Neural progenitor cell (in vitro differentiated cells): Measurements from ENCODE around the gene CDH19. TPM values are rescaled to one million over a fixed set of nuclear protein-coding genes. Genes with fewer than 3 reads are reported as not detected.

Experiments
- DNase-seq: peaks from one replicate; pipeline ENCODE4 v3.0.0-alpha.2; 2016; ENCODE audit warnings: low spot score
- H2AFZ ChIP-seq: fragments of 200-600 bp; sonication (generic); replicated peaks from 2 replicates; pipeline ENCODE4 v1.6.1; 2016; ENCODE audit warnings: antibody characterized with exemption
- H3F3A ChIP-seq: fragments of 200-600 bp; sonication (generic); 2 replicates; pipeline ENCODE4 v1.6.1; 2016; ENCODE audit warnings: antibody characterized with exemption, low read depth
- H3K27ac ChIP-seq: fragments of 200-600 bp; sonication (generic); 2 replicates; pipeline ENCODE4 v1.5.1; 2016; ENCODE audit warnings: mild to moderate bottlenecking
- H3K27me3 ChIP-seq: fragments of 200-600 bp; sonication (generic); 2 replicates; pipeline ENCODE4 v1.6.1; 2016; ENCODE audit warnings: mild to moderate bottlenecking, moderate library complexity
- H3K36me3 ChIP-seq: fragments of 200-600 bp; sonication (generic); 2 replicates; pipeline ENCODE4 v1.5.1; 2016
- H3K4me1 ChIP-seq: fragments of 200-600 bp; sonication (generic); 2 replicates; pipeline ENCODE4 v1.6.1; 2016; ENCODE audit warnings: mixed run types
- H3K4me2 ChIP-seq: fragments of 200-600 bp; sonication (generic); 2 replicates; pipeline ENCODE4 v1.6.1; 2016
- H3K4me3 ChIP-seq: fragments of 200-600 bp; sonication (generic); 2 replicates; pipeline ENCODE4 v1.5.1; 2016
- H3K79me2 ChIP-seq: fragments of 200-600 bp; sonication (generic); 2 replicates; pipeline ENCODE4 v1.6.1; 2016; ENCODE audit warnings: low read depth
- H3K9ac ChIP-seq: fragments of 200-600 bp; sonication (generic); 2 replicates; pipeline ENCODE4 v1.6.1; 2016
- H3K9me3 ChIP-seq: fragments of 200-600 bp; sonication (generic); 2 replicates; pipeline ENCODE4 v1.5.1; 2016; ENCODE audit warnings: low read depth
- H4K20me1 ChIP-seq: fragments of 200-600 bp; sonication (generic); 2 replicates; pipeline ENCODE4 v1.6.1; 2016; ENCODE audit warnings: low read depth
- H3K27ac Mint-ChIP-seq: 3 replicates; pipeline ENCODE4 v1.8.0; 2021; ENCODE audit warnings: mixed read lengths
- H3K27me3 Mint-ChIP-seq: 2 replicates; pipeline ENCODE4 v1.8.0; 2022; ENCODE audit warnings: low read depth, mild to moderate bottlenecking, inconsistent platforms, moderate library complexity, mixed read lengths; ENCODE audit not compliant: insufficient read depth
- H3K36me3 Mint-ChIP-seq: 3 replicates; pipeline ENCODE4 v1.8.0; 2021; ENCODE audit warnings: mixed read lengths
- H3K4me1 Mint-ChIP-seq: 3 replicates; pipeline ENCODE4 v1.8.0; 2021; ENCODE audit warnings: mixed read lengths
- H3K4me3 Mint-ChIP-seq: 3 replicates; pipeline ENCODE4 v1.8.0; 2021; ENCODE audit warnings: mild to moderate bottlenecking, moderate library complexity, mixed read lengths
- H3K9me3 Mint-ChIP-seq: 3 replicates; pipeline ENCODE4 v1.8.0; 2020; ENCODE audit warnings: mixed read lengths
- EZH2 ChIP-seq: fragments of 200-600 bp; sonication (generic); IDR thresholded peaks from 2 replicates; pipeline ENCODE4 v1.6.1; 2017; ENCODE audit warnings: antibody characterized with exemption, mild to moderate bottlenecking, moderate library complexity
- EZH2phosphoT487 ChIP-seq: fragments of 200-600 bp; sonication (generic); IDR thresholded peaks from 2 replicates; pipeline ENCODE4 v1.6.1; 2017; ENCODE audit warnings: antibody characterized with exemption
- total RNA-seq: library from RNA; depleted of rRNA; stranded (reverse); fragments of >200 nt; gene quantifications from 2 replicates; pipeline ENCODE4 v1.2.3, GENCODE V29; 2015; ENCODE audit warnings: low replicate concordance
- TF ChIP-seq, protein P1 (sequence below): fragments of 200-600 bp; sonication (generic); IDR thresholded peaks from 2 replicates; pipeline ENCODE4 v1.5.1; 2017; ENCODE audit warnings: antibody characterized with exemption, mild to moderate bottlenecking

The CDH19 gene
- total RNA-seq, 1 donor from 2014 or later, result not detected

DNA sequence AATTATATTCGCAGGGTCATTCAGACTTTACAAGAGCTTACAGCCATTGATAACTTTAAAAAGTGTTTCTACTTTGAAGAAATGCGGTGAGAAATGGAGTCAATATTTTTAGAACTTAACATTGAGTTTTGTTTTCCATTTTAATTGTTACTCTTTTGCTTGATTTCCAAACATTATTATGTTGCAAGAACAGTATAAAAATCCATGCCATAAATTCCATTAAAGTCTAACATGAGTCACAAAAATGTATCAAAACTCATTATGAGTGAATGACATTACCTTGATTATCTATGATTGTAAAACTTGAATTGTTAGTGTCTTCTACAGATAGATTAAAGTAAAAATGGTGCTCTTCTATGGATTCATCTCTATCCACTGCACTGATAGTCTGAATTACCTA lies 92.6 kb downstream of the CDH19 start:
- H3K4me2 ChIP-seq, result no peak overlapping the region
- no peak overlapping the region for H3K9ac ChIP-seq
- no peaks in the 10 kb centered on the region for H3K79me2 ChIP-seq
- no peak overlapping the region for H2AFZ ChIP-seq
- Mint-ChIP-seq H3K27ac (no peak overlapping the region), H3K36me3 (no peaks in the 10 kb centered on the region), H3K9me3 (no peaks in the 10 kb centered on the region), H3K4me1 (no peaks in the 10 kb centered on the region), H3K27me3 (no peaks in the 10 kb centered on the region), H3K4me3 (no peak overlapping the region)
- H3K36me3 ChIP-seq, result no peaks in the 10 kb centered on the region
- H3K4me3 ChIP-seq, result no peak overlapping the region
- H3K27me3 ChIP-seq, result no peaks in the 10 kb centered on the region
- no peak overlapping the region for H3K27ac ChIP-seq
- H3K4me1 ChIP-seq, result no peaks in the 10 kb centered on the region
- H4K20me1 ChIP-seq, result no peaks in the 10 kb centered on the region
- TF ChIP-seq EZH2phosphoT487, result no peak
- TF ChIP-seq, protein P1, sequence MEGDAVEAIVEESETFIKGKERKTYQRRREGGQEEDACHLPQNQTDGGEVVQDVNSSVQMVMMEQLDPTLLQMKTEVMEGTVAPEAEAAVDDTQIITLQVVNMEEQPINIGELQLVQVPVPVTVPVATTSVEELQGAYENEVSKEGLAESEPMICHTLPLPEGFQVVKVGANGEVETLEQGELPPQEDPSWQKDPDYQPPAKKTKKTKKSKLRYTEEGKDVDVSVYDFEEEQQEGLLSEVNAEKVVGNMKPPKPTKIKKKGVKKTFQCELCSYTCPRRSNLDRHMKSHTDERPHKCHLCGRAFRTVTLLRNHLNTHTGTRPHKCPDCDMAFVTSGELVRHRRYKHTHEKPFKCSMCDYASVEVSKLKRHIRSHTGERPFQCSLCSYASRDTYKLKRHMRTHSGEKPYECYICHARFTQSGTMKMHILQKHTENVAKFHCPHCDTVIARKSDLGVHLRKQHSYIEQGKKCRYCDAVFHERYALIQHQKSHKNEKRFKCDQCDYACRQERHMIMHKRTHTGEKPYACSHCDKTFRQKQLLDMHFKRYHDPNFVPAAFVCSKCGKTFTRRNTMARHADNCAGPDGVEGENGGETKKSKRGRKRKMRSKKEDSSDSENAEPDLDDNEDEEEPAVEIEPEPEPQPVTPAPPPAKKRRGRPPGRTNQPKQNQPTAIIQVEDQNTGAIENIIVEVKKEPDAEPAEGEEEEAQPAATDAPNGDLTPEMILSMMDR, result no peak
- no peak for TF ChIP-seq EZH2
- H3K9me3 ChIP-seq, result no peaks in the 10 kb centered on the region
- DNase-seq, result no peak
- no peaks in the 10 kb centered on the region for H3F3A ChIP-seq

DNA sequence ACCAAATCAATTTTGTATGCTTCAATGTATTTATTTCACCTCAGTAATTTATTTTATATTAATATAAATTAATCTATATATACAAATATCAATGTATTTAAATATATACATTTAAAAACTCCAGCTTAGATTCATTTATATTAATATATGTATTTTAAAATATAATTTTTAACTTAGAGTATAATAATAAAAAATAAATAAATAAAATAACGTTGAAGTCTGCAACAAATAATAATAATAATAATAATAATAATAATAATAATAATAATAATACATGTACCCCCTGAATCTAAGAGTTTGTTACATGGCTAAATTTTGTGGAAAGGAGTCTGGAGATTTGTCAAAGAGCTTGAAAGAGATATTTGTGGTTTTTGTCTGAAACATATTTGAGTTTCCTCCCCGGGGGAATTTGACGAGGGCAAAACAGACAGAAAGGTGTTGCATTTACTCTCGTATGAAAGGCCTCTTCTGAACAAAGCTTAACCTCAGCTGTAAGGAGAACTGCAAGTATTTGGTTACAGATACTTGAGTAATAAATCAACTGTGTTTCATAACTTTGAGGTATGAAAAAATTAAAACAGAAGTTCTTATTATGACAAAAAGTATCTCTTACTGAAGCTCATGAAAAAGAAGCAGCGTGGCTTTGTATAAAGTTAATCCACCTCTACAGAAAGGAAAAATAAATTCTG lies 93.4 kb downstream of the CDH19 start:
- H2AFZ ChIP-seq, result peak overlapping the region; percentile 21
- H3K27ac Mint-ChIP-seq, result no peak overlapping the region

DNA sequence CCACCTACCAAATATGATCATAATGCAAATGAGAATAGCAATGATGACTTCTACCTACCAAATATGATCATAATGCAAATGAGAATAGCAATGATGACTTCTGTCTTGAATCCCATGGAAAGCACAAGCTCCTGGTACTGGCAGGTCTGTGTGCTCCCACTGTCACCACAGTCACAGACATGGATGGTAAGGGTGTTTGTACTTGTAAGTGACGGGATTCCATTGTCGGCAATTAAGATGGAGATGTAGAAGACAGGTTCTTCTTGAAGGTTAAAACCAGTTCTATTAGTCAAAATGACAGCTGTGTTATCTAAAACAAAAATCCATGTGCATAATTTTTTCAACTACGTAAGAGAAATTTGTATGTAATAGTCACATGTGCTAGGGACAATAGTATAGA lies 95.0 kb downstream of the CDH19 start:
- Histone ChIP-seq H3K79me2 (no peaks in the 10 kb centered on the region), H3K4me3 (no peak overlapping the region), H3K9ac (no peak overlapping the region), H3K27me3 (no peaks in the 10 kb centered on the region), H2AFZ (no peak overlapping the region), H3K36me3 (no peaks in the 10 kb centered on the region), H3K4me2 (no peak overlapping the region), H3K4me1 (no peaks in the 10 kb centered on the region), H3K9me3 (no peaks in the 10 kb centered on the region), H4K20me1 (no peaks in the 10 kb centered on the region), H3K27ac (no peak overlapping the region), H3F3A (no peaks in the 10 kb centered on the region)
- TF ChIP-seq, protein P1, result no peak
- TF ChIP-seq EZH2phosphoT487 (no peak), EZH2 (no peak)
- no peaks in the 10 kb centered on the region for H3K9me3 Mint-ChIP-seq
- no peaks in the 10 kb centered on the region for H3K36me3 Mint-ChIP-seq
- DNase-seq, result no peak
- H3K4me3 Mint-ChIP-seq, result no peak overlapping the region
- H3K27me3 Mint-ChIP-seq, result no peaks in the 10 kb centered on the region
- H3K4me1 Mint-ChIP-seq, result no peaks in the 10 kb centered on the region
- H3K27ac Mint-ChIP-seq, result no peak overlapping the region

More for the DNA sequence above, 93.4 kb downstream of the CDH19 start:
- Mint-ChIP-seq H3K36me3 (no peaks in the 10 kb centered on the region), H3K4me1 (no peaks in the 10 kb centered on the region), H3K27me3 (no peaks in the 10 kb centered on the region), H3K9me3 (no peaks in the 10 kb centered on the region), H3K4me3 (no peak overlapping the region)
- Histone ChIP-seq H3K9me3 (no peaks in the 10 kb centered on the region), H3K4me2 (no peak overlapping the region), H3K79me2 (no peaks in the 10 kb centered on the region), H3K36me3 (no peaks in the 10 kb centered on the region), H3K9ac (no peak overlapping the region), H3K27me3 (no peaks in the 10 kb centered on the region), H3K27ac (no peak overlapping the region), H3F3A (no peaks in the 10 kb centered on the region), H3K4me1 (no peaks in the 10 kb centered on the region), H3K4me3 (no peak overlapping the region), H4K20me1 (no peaks in the 10 kb centered on the region)
- TF ChIP-seq EZH2phosphoT487, result no peak
- TF ChIP-seq, protein P1, result no peak
- TF ChIP-seq EZH2, result no peak
- DNase-seq, result no peak
